ENCODE results near the gene KIAA0825.

DNA sequence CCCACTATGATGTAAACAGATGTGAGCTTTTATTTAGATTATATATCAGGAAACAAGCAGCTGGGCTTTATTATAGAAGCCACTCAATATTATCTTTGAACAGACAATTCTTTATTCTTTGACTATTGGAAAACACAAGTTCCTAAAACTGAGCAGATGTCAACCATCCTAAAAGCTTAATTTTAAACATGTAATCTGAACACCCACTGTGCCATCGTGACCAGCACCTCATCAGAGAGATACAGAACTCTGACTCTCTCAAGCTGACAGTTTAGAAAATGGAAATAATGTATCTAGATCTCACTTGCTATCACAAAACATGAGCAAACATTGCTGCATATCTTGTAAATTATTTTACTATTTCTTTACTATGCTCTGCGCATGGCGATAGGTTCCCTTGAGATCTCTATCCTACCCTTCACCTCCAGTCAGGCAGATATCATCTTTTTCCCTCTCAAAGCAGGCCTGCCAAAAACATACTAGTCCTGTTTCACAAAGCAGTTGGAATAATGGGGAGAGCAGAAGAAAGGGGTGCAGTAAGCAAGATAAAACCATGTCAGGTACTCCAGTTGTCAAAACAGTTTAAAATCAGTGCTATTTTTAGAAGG lies 151.0 kb downstream of the KIAA0825 start:
- TF ChIP-seq, protein P1, sequence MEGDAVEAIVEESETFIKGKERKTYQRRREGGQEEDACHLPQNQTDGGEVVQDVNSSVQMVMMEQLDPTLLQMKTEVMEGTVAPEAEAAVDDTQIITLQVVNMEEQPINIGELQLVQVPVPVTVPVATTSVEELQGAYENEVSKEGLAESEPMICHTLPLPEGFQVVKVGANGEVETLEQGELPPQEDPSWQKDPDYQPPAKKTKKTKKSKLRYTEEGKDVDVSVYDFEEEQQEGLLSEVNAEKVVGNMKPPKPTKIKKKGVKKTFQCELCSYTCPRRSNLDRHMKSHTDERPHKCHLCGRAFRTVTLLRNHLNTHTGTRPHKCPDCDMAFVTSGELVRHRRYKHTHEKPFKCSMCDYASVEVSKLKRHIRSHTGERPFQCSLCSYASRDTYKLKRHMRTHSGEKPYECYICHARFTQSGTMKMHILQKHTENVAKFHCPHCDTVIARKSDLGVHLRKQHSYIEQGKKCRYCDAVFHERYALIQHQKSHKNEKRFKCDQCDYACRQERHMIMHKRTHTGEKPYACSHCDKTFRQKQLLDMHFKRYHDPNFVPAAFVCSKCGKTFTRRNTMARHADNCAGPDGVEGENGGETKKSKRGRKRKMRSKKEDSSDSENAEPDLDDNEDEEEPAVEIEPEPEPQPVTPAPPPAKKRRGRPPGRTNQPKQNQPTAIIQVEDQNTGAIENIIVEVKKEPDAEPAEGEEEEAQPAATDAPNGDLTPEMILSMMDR (conservative IDR thresholded peaks at IDR 0.05; ENCODE audit: low read depth, low read length), result no peak
- TF ChIP-seq EZH2 (IDR thresholded peaks at IDR 0.05; ENCODE audit: low read length, unreplicated experiment), result no peak
- TF ChIP-seq EZH2phosphoT487 (IDR thresholded peaks at IDR 0.05; ENCODE audit: borderline replicate concordance, low read length), result no peak

Measured in PC-3 (cell line).